Myometrial cell (primary cell): ENCODE results near the gene KRTAP21-1. TPM values are rescaled to one million over a fixed set of nuclear protein-coding genes. Genes with fewer than 3 reads are reported as not detected.

Experiments used
- total RNA-seq: library from RNA; depleted of rRNA; stranded (reverse); fragments of >200 nt; gene quantifications from 2 replicates; pipeline ENCODE4 v1.2.3, GENCODE V29; 2015

The KRTAP21-1 gene
- total RNA-seq, result not detected in 2 replicates

DNA sequence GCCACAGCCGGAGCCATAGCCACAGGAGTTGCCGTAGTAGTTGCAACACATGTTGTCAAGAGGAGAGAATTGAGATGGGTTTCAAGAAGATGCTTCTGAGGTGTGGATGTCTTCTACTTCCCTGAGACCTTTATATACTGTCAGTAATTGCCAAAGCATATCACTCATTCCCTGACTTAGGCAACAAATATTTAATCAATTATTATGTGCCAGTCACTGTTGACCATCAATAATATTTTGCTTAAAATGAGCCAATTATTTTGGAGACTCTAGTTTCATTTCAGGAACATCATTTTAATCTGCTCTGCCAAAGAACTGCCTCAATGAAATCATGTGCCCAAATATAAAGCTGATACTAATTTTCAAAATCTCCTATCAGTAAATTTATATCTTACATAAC, at the start of gene KRTAP21-1:
Gene KRTAP21-1, minus strand, starts transcription at position 101 of the 400 bp plus-strand sequence. Its CDS starts 50 bp downstream, at position 51.

DNA sequence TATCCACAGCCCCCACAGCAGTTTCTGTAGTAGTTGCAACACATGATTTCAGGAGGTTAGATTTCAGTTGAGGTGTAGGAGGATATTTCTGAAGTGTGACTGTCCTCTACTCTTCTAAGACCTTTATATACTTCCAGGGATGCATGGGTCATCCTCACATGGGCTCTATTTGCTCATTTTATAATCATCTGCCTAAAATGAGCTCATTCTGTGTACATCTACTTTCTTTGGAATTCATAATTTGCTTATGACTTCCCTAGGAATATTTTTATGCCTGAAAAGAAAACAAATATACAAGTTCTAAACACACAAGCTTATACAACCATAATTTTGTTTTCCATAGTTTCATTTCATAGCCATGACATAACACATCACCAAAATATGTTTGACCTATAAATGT, 8.1 kb downstream of the KRTAP21-1 start, which contains the start of gene KRTAP21-2:
Gene KRTAP21-2, minus strand, starts transcription at position 101 of the 400 bp plus-strand sequence. Its CDS starts 57 bp downstream, at position 44.

DNA sequence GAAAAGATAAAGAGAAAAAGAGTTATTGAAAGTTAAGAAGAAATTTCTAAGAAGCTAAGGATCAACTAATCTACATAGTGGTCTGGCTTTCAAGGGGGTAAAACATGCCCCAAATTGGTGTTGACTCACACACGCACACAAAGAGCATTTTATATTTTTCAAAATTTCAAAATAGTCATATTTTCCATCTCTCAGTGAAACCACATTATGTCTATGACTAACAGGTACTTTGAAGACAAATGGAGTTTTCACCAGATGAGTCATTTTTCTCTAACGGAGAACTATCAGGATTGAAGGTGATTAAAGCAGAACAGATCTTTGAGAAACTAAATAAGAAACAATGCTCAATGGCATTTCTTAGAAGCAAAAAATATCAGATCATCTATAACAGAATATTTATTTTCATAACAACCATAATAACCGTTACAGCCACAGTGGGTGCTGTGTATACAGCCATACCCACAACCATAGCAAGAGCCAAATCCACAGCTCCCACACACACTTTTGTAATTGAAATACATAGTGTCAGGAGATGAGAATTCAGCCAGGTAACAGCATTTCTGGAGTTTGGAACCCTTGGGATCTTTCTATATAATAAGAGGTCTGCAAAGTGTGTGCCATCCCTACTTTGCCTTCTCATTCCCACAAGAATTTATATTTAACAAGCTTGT, 36.9 kb downstream of the KRTAP21-1 start, which contains the start of gene KRTAP21-3:
Gene KRTAP21-3, minus strand, starts transcription at position 539 of the 671 bp plus-strand sequence. Its CDS starts 18 bp downstream, at position 521.

Other genes starting within 250 kb of the KRTAP21-1 start
- gene KRTAP19-6, start 213.6 kb downstream of the KRTAP21-1 start, total RNA-seq, result not detected in 2 replicates
- not detected in 2 replicates for gene KRTAP19-7, start 194.1 kb downstream of the KRTAP21-1 start, total RNA-seq
- gene KRTAP22-2, start 165.0 kb downstream of the KRTAP21-1 start, total RNA-seq, result not detected in 2 replicates
- not detected in 2 replicates for gene KRTAP6-3, start 163.0 kb downstream of the KRTAP21-1 start, total RNA-seq
- gene KRTAP6-2, start 156.5 kb downstream of the KRTAP21-1 start, total RNA-seq, result not detected in 2 replicates
- gene KRTAP22-1, start 154.3 kb downstream of the KRTAP21-1 start, total RNA-seq, result not detected in 2 replicates
- not detected in 2 replicates for gene KRTAP6-1, start 141.5 kb downstream of the KRTAP21-1 start, total RNA-seq
- gene KRTAP20-1, start 139.0 kb downstream of the KRTAP21-1 start, total RNA-seq, result not detected in 2 replicates
- gene KRTAP20-4, start 134.8 kb downstream of the KRTAP21-1 start, total RNA-seq, result not detected in 2 replicates
- not detected in 2 replicates for gene KRTAP20-2, start 120.2 kb downstream of the KRTAP21-1 start, total RNA-seq
- not detected in 2 replicates for gene KRTAP20-3, start 112.6 kb downstream of the KRTAP21-1 start, total RNA-seq
- not detected in 2 replicates for gene KRTAP21-3, start 36.7 kb downstream of the KRTAP21-1 start, total RNA-seq
- not detected in 2 replicates for gene KRTAP21-2, start 8.2 kb downstream of the KRTAP21-1 start, total RNA-seq
- gene KRTAP8-1, start 57.8 kb upstream of the KRTAP21-1 start, total RNA-seq, result not detected in 2 replicates
- not detected in 2 replicates for gene KRTAP7-1, start 74.3 kb upstream of the KRTAP21-1 start, total RNA-seq
- not detected in 2 replicates for gene KRTAP11-1, start 126.2 kb upstream of the KRTAP21-1 start, total RNA-seq